VCaP (cell line): ENCODE measurements around the gene SDC3.

Source experiments
- H3K27ac ChIP-seq: fragments of 450-650 bp; 2 replicates; pipeline ENCODE4 v1.5.1; 2017
- CTCF ChIP-seq: fragments of 450-650 bp; conservative IDR thresholded peaks from 2 replicates; pipeline ENCODE4 v1.5.1; 2017; ENCODE audit warnings: mild to moderate bottlenecking, moderate library complexity

SDC3 gene

GRCh38 chr1:30879940-30880677, 28.4 kb downstream of the SDC3 start:
- no peak overlapping the region for H3K27ac ChIP-seq
- no peak for TF ChIP-seq CTCF

GRCh38 chr1:30879126-30879786, 29.3 kb downstream of the SDC3 start:
- H3K27ac ChIP-seq, result no peak overlapping the region
- TF ChIP-seq CTCF, result no peak

- H3K27ac ChIP-seq, result no peak overlapping the region
- no peak for TF ChIP-seq CTCF
Measured at GRCh38 chr1:30878559-30878958, 30.0 kb downstream of the SDC3 start.

- no peak overlapping the region for H3K27ac ChIP-seq
- no peak for TF ChIP-seq CTCF
Measured at GRCh38 chr1:30878016-30878415, 30.5 kb downstream of the SDC3 start.

GRCh38 chr1:30877205-30877912, 31.2 kb downstream of the SDC3 start:
- H3K27ac ChIP-seq, result no peak overlapping the region
- TF ChIP-seq CTCF, result no peak

- H3K27ac ChIP-seq, result no peak overlapping the region
Measured at GRCh38 chr1:30876451-30877204, 31.9 kb downstream of the SDC3 start.

More at GRCh38 chr1:30876451-30877204, 31.9 kb downstream of the SDC3 start:
- no peak for TF ChIP-seq CTCF
